ENCODE measurements around the gene PPFIA2. TPM values are rescaled to one million over a fixed set of nuclear protein-coding genes. Genes with fewer than 3 reads are reported as not detected.

Gene PPFIA2
- total RNA-seq, 4 donors from 2014 or later: 2.0 to 6.6 (median 3.2) TPM; not detected in 1

DNA sequence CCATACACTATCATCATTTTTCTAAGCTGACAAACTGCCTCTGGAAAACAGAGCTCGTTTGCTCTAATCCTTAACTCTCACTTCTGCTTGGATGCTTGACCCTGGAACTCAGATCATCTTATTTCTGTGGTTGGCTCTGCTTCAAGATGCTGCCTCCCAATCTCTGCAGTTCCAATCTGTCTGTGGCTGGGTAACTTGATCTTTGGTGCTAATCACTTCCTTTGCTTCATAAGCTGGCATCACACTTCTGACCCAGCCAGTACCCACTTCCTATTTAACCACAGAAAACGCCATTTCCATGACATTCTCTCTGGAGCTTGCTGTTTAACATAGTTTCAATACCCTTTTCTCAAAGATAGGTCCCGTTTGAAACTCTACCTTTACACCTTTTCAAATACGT, 427.1 kb downstream of the PPFIA2 start:
- Histone ChIP-seq H3K36me3 (no peaks in the 10 kb centered on the region), H3K9me3 (no peaks in the 10 kb centered on the region), H3K27me3 (no peaks in the 10 kb centered on the region), H3K4me3 (no peak overlapping the region), H3K4me1 (no peaks in the 10 kb centered on the region), H3K27ac (no peak overlapping the region)
- TF ChIP-seq, protein P1, sequence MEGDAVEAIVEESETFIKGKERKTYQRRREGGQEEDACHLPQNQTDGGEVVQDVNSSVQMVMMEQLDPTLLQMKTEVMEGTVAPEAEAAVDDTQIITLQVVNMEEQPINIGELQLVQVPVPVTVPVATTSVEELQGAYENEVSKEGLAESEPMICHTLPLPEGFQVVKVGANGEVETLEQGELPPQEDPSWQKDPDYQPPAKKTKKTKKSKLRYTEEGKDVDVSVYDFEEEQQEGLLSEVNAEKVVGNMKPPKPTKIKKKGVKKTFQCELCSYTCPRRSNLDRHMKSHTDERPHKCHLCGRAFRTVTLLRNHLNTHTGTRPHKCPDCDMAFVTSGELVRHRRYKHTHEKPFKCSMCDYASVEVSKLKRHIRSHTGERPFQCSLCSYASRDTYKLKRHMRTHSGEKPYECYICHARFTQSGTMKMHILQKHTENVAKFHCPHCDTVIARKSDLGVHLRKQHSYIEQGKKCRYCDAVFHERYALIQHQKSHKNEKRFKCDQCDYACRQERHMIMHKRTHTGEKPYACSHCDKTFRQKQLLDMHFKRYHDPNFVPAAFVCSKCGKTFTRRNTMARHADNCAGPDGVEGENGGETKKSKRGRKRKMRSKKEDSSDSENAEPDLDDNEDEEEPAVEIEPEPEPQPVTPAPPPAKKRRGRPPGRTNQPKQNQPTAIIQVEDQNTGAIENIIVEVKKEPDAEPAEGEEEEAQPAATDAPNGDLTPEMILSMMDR (IDR thresholded peaks at IDR 0.05): no peak
- no peak for TF ChIP-seq POLR2A (IDR thresholded peaks at IDR 0.05)
- no peak for DNase-seq

DNA sequence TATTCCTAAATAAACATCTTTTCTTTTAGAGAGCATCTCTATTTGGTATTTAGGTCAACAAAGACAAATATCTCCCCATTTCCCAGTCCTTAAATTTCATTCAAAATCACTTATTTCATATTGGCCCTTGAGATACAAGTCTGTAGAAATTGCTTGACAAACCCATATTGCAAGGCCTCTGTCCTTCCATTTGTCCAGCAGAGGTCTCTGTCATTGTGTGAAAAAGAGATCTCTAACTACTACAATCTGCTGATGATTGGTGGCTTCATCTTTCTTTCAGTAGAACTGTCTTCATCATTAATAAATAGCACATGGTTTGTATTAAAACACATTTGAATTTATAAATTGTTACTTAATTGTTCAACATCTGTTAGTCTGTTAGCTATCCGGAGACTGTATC, 428.7 kb downstream of the PPFIA2 start:
- Histone ChIP-seq H3K4me1 (no peaks in the 10 kb centered on the region), H3K9me3 (no peaks in the 10 kb centered on the region), H3K4me3 (no peak overlapping the region), H3K36me3 (no peaks in the 10 kb centered on the region), H3K27ac (no peak overlapping the region), H3K27me3 (no peaks in the 10 kb centered on the region)
- DNase-seq: no peak
- TF ChIP-seq, protein P1 (IDR thresholded peaks at IDR 0.05): no peak
- no peak for TF ChIP-seq POLR2A (IDR thresholded peaks at IDR 0.05)

DNA sequence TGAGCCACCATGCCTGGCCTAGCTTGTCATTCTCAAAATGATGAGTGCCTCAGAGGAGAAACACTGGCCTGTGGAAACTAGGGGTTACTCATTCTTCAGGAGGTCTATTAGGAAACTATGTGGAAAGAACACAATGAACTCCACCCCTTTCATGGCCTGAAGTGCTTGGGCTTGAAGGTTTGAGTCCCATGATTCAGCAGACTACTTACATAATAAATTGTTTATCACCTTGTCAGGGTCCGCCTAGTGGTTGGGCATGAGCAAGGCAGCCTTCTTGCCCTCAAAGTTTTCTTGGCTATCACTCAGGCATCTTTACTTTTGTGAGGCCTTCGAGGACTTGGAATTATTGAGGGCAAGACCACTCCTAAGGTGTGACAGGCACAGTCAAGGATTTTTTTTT, 430.1 kb downstream of the PPFIA2 start:
- TF ChIP-seq POLR2A (IDR thresholded peaks at IDR 0.05): no peak
- TF ChIP-seq, protein P1 (IDR thresholded peaks at IDR 0.05): peak in 2 of 6 experiments; percentile 9 to 21
- no peaks in the 10 kb centered on the region for H3K27me3 ChIP-seq
- H3K36me3 ChIP-seq: no peaks in the 10 kb centered on the region
- H3K27ac ChIP-seq: no peak overlapping the region
- H3K4me1 ChIP-seq: no peaks in the 10 kb centered on the region
- no peaks in the 10 kb centered on the region for H3K9me3 ChIP-seq
- H3K4me3 ChIP-seq: no peak overlapping the region
- DNase-seq: no peak

GRCh38 chr12:81327425-81327824, 431.7 kb downstream of the PPFIA2 start:
- TF ChIP-seq POLR2A (IDR thresholded peaks at IDR 0.05): no peak
- TF ChIP-seq, protein P1 (IDR thresholded peaks at IDR 0.05): no peak
- Histone ChIP-seq H3K4me3 (no peak overlapping the region), H3K9me3 (no peaks in the 10 kb centered on the region), H3K27me3 (no peaks in the 10 kb centered on the region), H3K4me1 (no peaks in the 10 kb centered on the region), H3K27ac (no peak overlapping the region), H3K36me3 (no peaks in the 10 kb centered on the region)
- DNase-seq: no peak

DNA sequence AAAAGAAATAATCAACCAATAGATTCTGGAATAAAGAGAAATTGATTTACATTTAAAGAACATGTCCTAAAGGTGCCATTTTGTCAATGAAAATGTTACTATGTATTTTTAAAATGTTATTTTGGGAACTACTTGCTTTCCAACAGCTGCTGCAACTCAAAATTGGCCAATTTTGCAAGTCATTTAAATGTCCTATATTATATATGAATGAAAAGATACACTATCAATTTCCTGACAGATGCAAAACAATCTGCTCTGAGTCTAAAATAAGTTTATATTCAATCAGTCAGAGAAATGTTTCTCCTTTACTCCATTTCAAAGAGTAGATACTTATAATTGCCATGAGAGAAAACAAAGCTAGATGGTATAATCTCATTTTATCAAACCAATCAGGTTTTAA, 434.1 kb downstream of the PPFIA2 start:
- no peaks in the 10 kb centered on the region for H3K36me3 ChIP-seq
- no peak for TF ChIP-seq POLR2A (IDR thresholded peaks at IDR 0.05)
- TF ChIP-seq, protein P1 (IDR thresholded peaks at IDR 0.05): no peak

DNA sequence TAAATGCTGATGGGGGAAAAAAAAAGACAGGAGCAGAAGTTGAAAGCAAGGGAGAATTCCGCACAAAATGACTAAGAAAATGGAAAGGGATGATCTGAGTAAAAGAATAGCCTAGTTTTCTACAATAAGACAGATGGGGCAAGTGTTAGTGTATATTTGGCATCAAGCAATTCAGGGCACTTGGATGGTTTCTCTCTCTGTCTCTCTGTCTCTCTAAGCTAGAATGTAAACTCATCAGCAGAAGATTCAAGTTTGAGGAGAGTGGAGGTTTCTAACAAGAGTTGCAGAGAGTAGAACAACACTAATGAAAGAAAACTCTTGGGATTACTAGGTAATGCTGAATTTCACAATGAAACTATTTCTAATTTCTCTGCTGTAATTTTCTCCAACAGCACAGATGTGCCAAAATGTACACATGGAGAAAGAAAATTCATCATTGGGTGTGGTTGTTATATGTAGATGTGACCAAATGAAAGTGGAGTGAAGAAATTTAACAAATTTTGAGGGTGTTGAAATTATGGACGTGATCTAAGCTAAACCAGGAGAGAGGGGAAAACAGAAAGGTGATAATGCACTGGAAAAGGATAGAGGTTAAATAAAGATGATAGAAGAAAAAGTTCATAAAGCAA, 444.1 kb downstream of the PPFIA2 start:
- Histone ChIP-seq H3K4me1 (no peaks in the 10 kb centered on the region), H3K36me3 (no peaks in the 10 kb centered on the region), H3K27me3 (no peaks in the 10 kb centered on the region), H3K27ac (no peak overlapping the region), H3K9me3 (no peaks in the 10 kb centered on the region), H3K4me3 (no peak overlapping the region)
- no peak for TF ChIP-seq POLR2A (IDR thresholded peaks at IDR 0.05)
- TF ChIP-seq, protein P1 (IDR thresholded peaks at IDR 0.05): no peak
- DNase-seq: no peak

More for the DNA sequence above, 434.1 kb downstream of the PPFIA2 start:
- Histone ChIP-seq H3K9me3 (no peaks in the 10 kb centered on the region), H3K27ac (no peak overlapping the region), H3K4me3 (no peak overlapping the region), H3K27me3 (no peaks in the 10 kb centered on the region), H3K4me1 (no peaks in the 10 kb centered on the region)
- DNase-seq: no peak

Measured in Peyer's patch (tissue), 4 donors.